Natural killer cell (primary cell): ENCODE results near the gene POLD4. TPM values are rescaled to one million over a fixed set of nuclear protein-coding genes. Genes with fewer than 3 reads are reported as not detected.

Source experiments
- ATAC-seq, 3 donors: fragments of 150-1000 bp in 2 of 3; fragments of 200-7000 bp in 1 of 3; cut with Tn5 transposase; 1 replicate in 1 of 3; 2 replicates in 2 of 3; pipeline ENCODE4 v1.10.0; 2021; ENCODE audit warnings: mild to moderate bottlenecking in 2 of 3, moderate library complexity in 2 of 3
- DNase-seq, 2 donors: peaks; one replicate each; pipeline versions ENCODE4 v3.0.0 to v3.0.0-alpha.2; 2013 to 2021; ENCODE audit warnings: mixed read lengths in 1 of 2
- H3K27ac ChIP-seq: one replicate; pipeline ENCODE4 v1.5.1; 2013; ENCODE audit warnings: mild to moderate bottlenecking, low read length
- H3K27me3 ChIP-seq: one replicate; pipeline ENCODE4 v1.6.1; 2013; ENCODE audit warnings: low read length; ENCODE audit not compliant: control insufficient read depth, insufficient read depth
- H3K36me3 ChIP-seq: one replicate; pipeline ENCODE4 v1.6.1; 2013; ENCODE audit warnings: low read length; ENCODE audit not compliant: control insufficient read depth, insufficient read depth
- H3K4me1 ChIP-seq: one replicate; pipeline ENCODE4 v1.6.1; 2013; ENCODE audit warnings: low read length; ENCODE audit not compliant: control insufficient read depth, insufficient read depth
- H3K4me3 ChIP-seq: one replicate; pipeline ENCODE4 v1.5.1; 2013; ENCODE audit warnings: low read length
- H3K9me3 ChIP-seq: one replicate; pipeline ENCODE4 v1.6.1; 2013; ENCODE audit warnings: low read length; ENCODE audit not compliant: control insufficient read depth, insufficient read depth
- H3K27ac Mint-ChIP-seq, 2 donors: one replicate each; pipeline ENCODE4 v1.8.0; 2022; ENCODE audit warnings: mild to moderate bottlenecking in 2 of 2, mixed read lengths in 2 of 2, moderate library complexity in 1 of 2
- H3K27me3 Mint-ChIP-seq, 2 donors: one replicate each; pipeline ENCODE4 v1.8.0; 2022; ENCODE audit warnings: low read depth in 2 of 2, mixed read lengths in 2 of 2
- H3K36me3 Mint-ChIP-seq: one replicate; pipeline ENCODE4 v1.8.0; 2022; ENCODE audit warnings: mixed read lengths
- H3K4me1 Mint-ChIP-seq, 2 donors: one replicate each; pipeline ENCODE4 v1.8.0; 2022; ENCODE audit warnings: mixed read lengths in 2 of 2
- H3K4me3 Mint-ChIP-seq: one replicate; pipeline ENCODE4 v1.8.0; 2022; ENCODE audit warnings: mild to moderate bottlenecking, moderate library complexity, mixed read lengths
- H3K9me3 Mint-ChIP-seq, 2 donors: one replicate each; pipeline ENCODE4 v1.8.0; 2022; ENCODE audit warnings: mixed read lengths in 2 of 2
- CTCF ChIP-seq: fragments of 200-600 bp; IDR thresholded peaks from one replicate; pipeline ENCODE4 v1.8.0; 2022; ENCODE audit warnings: antibody characterized with exemption
- WGBS: methylation state at CpG from one replicate; pipeline ENCODE4 v1.1.7; 2013; ENCODE audit warnings: missing lambda C conversion rate; ENCODE audit not compliant: insufficient coverage; 5-methylcytosine and 5-hydroxymethylcytosine counted together
- intact Hi-C: fragments of 100-400 bp; cut with micrococcal nuclease; formaldehyde crosslinking; loops from one replicate; pipeline ENCODE4 v1.14.2; 2022
- total RNA-seq, 4 donors: library from RNA; stranded (reverse); fragments of 120-200 nt in 1 of 4; gene quantifications; one replicate each; pipeline versions ENCODE4 v1.2.3 to v1.2.4, GENCODE V29; 2013 to 2022

The POLD4 gene
- total RNA-seq, 3 donors from 2014 or later (not counting 1 experiment from before 2014, with no cell fraction given), result 45.8 to 63.7 (median 60.5) TPM

GRCh38 chr11:67309661-67310061, 43.7 kb downstream of the POLD4 start:
- Histone ChIP-seq H3K27me3 (no peaks in the 10 kb centered on the region), H3K36me3 (peaks cover 15% of the 10 kb centered on the region), H3K4me1 (peaks cover 27% of the 10 kb centered on the region), H3K9me3 (no peaks in the 10 kb centered on the region), H3K27ac (no peak overlapping the region), H3K4me3 (no peak overlapping the region)
- Mint-ChIP-seq H3K4me3 (no peak overlapping the region), H3K4me1 (peaks cover 15 to 23% of the 10 kb centered on the region in 2 donors), H3K27me3 (no peaks in the 10 kb centered on the region), H3K36me3 (no peaks in the 10 kb centered on the region), H3K27ac (no peak overlapping the region), H3K9me3 (no peaks in the 10 kb centered on the region)
- no peak for TF ChIP-seq CTCF
- ATAC-seq (no peak), DNase-seq (no peak)
- intact Hi-C loops, result no loop called here
- 95% methylated on average over 14 of the region's 14 CpGs for WGBS

- Mint-ChIP-seq H3K4me1 (peaks cover 18 to 25% of the 10 kb centered on the region in 2 donors), H3K4me3 (no peak overlapping the region), H3K9me3 (no peaks in the 10 kb centered on the region), H3K36me3 (no peaks in the 10 kb centered on the region), H3K27me3 (no peaks in the 10 kb centered on the region), H3K27ac (no peak overlapping the region)
- intact Hi-C loops, result no loop called here
- no peak overlapping the region for H3K27ac ChIP-seq
- peaks cover 15% of the 10 kb centered on the region for H3K36me3 ChIP-seq
- H3K4me3 ChIP-seq, result no peak overlapping the region
- H3K9me3 ChIP-seq, result no peaks in the 10 kb centered on the region
- peaks cover 32% of the 10 kb centered on the region for H3K4me1 ChIP-seq
- H3K27me3 ChIP-seq, result no peaks in the 10 kb centered on the region
- TF ChIP-seq CTCF, result no peak
- ATAC-seq, result no peak
- no peak for DNase-seq
- WGBS, result 95% methylated on average over 11 of the region's 11 CpGs
These were observed 44.2 kb downstream of the POLD4 start for GRCh38 chr11:67309166-67309565.

- Mint-ChIP-seq H3K4me1 (peaks cover 13 to 20% of the 10 kb centered on the region in 2 donors), H3K27ac (no peak overlapping the region), H3K9me3 (no peaks in the 10 kb centered on the region), H3K4me3 (no peak overlapping the region), H3K36me3 (no peaks in the 10 kb centered on the region), H3K27me3 (no peaks in the 10 kb centered on the region)
- intact Hi-C loops, result no loop called here
- Histone ChIP-seq H3K27me3 (no peaks in the 10 kb centered on the region), H3K4me3 (no peak overlapping the region), H3K4me1 (peaks cover 31% of the 10 kb centered on the region), H3K27ac (no peak overlapping the region), H3K9me3 (no peaks in the 10 kb centered on the region), H3K36me3 (peaks cover 15% of the 10 kb centered on the region)
- 94% methylated on average over 20 of the region's 20 CpGs for whole genome bisulfite sequencing
- DNase-seq (no peak), ATAC-seq (no peak)
- no peak for TF ChIP-seq CTCF
These were observed 45.1 kb downstream of the POLD4 start for GRCh38 chr11:67308031-67308866.
